HL-60 (cell line): Measurements from ENCODE around the gene PPFIBP2.

Source experiments
- GABPA ChIP-seq: IDR thresholded peaks from 2 replicates; pipeline ENCODE4 v1.6.1; 2012; ENCODE audit warnings: low read depth
- POLR2AphosphoS5 ChIP-seq: IDR thresholded peaks from 2 replicates; pipeline ENCODE4 v1.6.1; 2012; ENCODE audit warnings: low read depth
- TF ChIP-seq, protein P1 (sequence below): IDR thresholded peaks from one replicate; pipeline ENCODE4 v1.5.1; 2011; ENCODE audit warnings: low read length, control low read depth, inconsistent platforms; ENCODE audit not compliant: insufficient read depth

DNA sequence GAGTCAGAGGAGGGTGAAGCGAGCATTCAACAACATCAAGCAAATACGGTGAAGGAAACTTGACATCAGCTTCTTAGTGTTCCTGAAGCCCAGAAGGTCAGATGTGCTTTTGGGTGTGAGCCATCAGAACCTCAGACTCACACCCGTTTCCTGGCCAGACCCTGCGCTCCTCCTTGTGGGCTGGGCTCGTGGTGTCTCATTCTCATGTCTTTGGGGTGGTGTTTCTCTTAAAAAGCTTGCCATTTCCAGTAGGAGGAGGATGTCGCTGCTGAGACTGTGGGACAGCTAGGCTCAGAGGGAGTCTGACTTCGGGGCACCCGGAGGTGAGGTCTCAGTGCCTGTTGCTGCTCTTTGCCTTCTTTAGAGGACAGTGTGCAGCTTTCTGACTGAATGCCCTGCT is 24.2 kb downstream of the PPFIBP2 start:
- TF ChIP-seq, protein P1, sequence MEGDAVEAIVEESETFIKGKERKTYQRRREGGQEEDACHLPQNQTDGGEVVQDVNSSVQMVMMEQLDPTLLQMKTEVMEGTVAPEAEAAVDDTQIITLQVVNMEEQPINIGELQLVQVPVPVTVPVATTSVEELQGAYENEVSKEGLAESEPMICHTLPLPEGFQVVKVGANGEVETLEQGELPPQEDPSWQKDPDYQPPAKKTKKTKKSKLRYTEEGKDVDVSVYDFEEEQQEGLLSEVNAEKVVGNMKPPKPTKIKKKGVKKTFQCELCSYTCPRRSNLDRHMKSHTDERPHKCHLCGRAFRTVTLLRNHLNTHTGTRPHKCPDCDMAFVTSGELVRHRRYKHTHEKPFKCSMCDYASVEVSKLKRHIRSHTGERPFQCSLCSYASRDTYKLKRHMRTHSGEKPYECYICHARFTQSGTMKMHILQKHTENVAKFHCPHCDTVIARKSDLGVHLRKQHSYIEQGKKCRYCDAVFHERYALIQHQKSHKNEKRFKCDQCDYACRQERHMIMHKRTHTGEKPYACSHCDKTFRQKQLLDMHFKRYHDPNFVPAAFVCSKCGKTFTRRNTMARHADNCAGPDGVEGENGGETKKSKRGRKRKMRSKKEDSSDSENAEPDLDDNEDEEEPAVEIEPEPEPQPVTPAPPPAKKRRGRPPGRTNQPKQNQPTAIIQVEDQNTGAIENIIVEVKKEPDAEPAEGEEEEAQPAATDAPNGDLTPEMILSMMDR = no peak
- TF ChIP-seq POLR2AphosphoS5 (no peak), GABPA (no peak)
